ENCODE data around the gene KCNJ12. TPM values are rescaled to one million over a fixed set of nuclear protein-coding genes. Genes with fewer than 3 reads are reported as not detected.

Gene KCNJ12
- total RNA-seq, 1 experiment from 2014 or later: not detected

DNA sequence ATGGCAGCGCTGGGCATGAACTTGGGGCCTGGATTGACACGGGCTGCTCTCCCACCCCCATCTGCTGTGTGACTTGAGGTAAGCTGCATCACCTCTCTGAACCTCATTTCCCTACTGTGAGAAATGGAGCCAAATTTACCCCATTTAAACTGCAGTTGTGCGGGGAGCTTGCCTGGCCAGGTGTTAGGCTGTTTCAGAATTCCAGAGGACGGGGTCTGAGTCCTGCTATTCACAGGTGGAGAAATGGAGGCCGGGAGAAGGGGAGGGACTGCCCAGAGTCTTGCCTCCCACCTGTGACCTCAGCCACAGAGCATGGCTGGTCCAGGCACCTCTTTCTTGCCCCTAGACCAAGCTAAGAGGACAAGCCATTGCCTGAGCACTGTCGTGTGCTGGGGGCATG lies 12.8 kb downstream of the KCNJ12 start:
- H3K9me3 Mint-ChIP-seq (ENCODE audit: unreplicated experiment): no peaks in the 10 kb centered on the region
- H3K27me3 Mint-ChIP-seq (ENCODE audit: insufficient read depth, unreplicated experiment): peaks cover 18% of the 10 kb centered on the region
- intact Hi-C loops (cut with micrococcal nuclease): no loop called here
- no peaks in the 10 kb centered on the region for H3K4me1 Mint-ChIP-seq (ENCODE audit: insufficient read depth, unreplicated experiment)
- CTCF ChIA-PET: no interaction called here
- POLR2A ChIA-PET: no interaction called here
- peaks cover 6% of the 10 kb centered on the region for H3K36me3 Mint-ChIP-seq (ENCODE audit: insufficient read depth, unreplicated experiment)
- H3K4me3 Mint-ChIP-seq (ENCODE audit: unreplicated experiment): no peak overlapping the region
- no TSS peak for BruUV-seq (replicated peaks)
- no peak for DNase-seq (ENCODE audit: unreplicated experiment)
- TF ChIP-seq, protein P1, sequence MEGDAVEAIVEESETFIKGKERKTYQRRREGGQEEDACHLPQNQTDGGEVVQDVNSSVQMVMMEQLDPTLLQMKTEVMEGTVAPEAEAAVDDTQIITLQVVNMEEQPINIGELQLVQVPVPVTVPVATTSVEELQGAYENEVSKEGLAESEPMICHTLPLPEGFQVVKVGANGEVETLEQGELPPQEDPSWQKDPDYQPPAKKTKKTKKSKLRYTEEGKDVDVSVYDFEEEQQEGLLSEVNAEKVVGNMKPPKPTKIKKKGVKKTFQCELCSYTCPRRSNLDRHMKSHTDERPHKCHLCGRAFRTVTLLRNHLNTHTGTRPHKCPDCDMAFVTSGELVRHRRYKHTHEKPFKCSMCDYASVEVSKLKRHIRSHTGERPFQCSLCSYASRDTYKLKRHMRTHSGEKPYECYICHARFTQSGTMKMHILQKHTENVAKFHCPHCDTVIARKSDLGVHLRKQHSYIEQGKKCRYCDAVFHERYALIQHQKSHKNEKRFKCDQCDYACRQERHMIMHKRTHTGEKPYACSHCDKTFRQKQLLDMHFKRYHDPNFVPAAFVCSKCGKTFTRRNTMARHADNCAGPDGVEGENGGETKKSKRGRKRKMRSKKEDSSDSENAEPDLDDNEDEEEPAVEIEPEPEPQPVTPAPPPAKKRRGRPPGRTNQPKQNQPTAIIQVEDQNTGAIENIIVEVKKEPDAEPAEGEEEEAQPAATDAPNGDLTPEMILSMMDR (IDR thresholded peaks at IDR 0.05; ENCODE audit: unreplicated experiment): no peak
- no peak overlapping the region for H3K27ac Mint-ChIP-seq (ENCODE audit: low read depth, unreplicated experiment)

DNA sequence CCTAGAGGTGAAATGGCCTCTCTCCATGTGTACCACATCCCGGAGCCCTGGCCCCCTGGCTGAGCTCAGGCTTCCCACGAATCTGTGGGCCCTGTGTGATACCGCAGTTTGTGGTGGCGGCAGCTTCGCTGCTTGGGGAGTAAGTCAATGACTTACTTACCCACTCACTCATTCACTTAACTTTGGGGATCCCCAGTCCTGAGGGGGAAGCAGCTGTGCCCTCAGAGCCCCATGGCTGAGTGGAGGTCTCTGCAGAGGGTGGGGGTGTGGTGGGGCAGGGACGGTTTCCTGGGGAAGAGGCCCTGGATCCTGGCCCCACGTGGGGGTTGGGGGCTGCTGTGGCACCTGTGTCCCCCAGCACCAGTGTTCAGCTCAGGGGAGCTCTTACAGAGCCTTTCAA lies 13.2 kb downstream of the KCNJ12 start:
- intact Hi-C loops (cut with micrococcal nuclease): no loop called here
- Mint-ChIP-seq H3K36me3 (ENCODE audit: insufficient read depth, unreplicated experiment) (peaks cover 6% of the 10 kb centered on the region), H3K4me3 (ENCODE audit: unreplicated experiment) (no peak overlapping the region), H3K27me3 (ENCODE audit: insufficient read depth, unreplicated experiment) (peaks cover 18% of the 10 kb centered on the region), H3K27ac (ENCODE audit: low read depth, unreplicated experiment) (no peak overlapping the region), H3K9me3 (ENCODE audit: unreplicated experiment) (no peaks in the 10 kb centered on the region), H3K4me1 (ENCODE audit: insufficient read depth, unreplicated experiment) (no peaks in the 10 kb centered on the region)
- no TSS peak for BruUV-seq (replicated peaks)
- POLR2A ChIA-PET: interaction anchor here (0.6 kb wide), 1 partner anchor 300 kb away, joined by 3 read pairs; no protein-coding TSS in a partner anchor
- DNase-seq (ENCODE audit: unreplicated experiment): no peak
- TF ChIP-seq, protein P1 (IDR thresholded peaks at IDR 0.05; ENCODE audit: unreplicated experiment): no peak
- CTCF ChIA-PET: interaction anchor here (0.7 to 1.1 kb wide), 3 partner anchors 67 to 270 kb away, joined by 3 to 4 read pairs (median 3); no protein-coding TSS in a partner anchor

DNA sequence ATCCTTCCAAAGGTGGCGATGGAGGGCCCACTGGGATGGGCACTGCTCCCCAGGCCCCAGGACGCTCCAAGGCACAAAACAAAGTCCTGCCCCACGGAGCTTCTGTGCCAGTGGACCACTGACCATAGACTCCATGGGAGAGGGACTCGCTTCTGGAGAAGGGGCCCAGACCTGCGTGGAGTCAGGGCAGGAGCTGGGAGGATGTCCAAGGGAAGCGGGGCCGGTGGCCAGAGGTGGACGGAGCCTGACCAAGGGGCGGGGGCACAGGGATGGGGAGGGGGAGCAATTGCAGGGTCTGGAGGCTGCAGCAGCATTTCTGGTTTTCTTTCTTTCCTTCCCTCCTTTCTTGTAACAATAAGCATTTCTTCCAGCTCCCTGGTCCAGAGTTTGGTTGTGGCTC lies 14.1 kb downstream of the KCNJ12 start:
- H3K4me1 Mint-ChIP-seq (ENCODE audit: insufficient read depth, unreplicated experiment): no peaks in the 10 kb centered on the region
- CTCF ChIA-PET: interaction anchor here (1.1 kb wide), 1 partner anchor 270 kb away, joined by 3 read pairs; no protein-coding TSS in a partner anchor
- no peaks in the 10 kb centered on the region for H3K9me3 Mint-ChIP-seq (ENCODE audit: unreplicated experiment)
- TF ChIP-seq, protein P1 (IDR thresholded peaks at IDR 0.05; ENCODE audit: unreplicated experiment): no peak
- no peak overlapping the region for H3K4me3 Mint-ChIP-seq (ENCODE audit: unreplicated experiment)
- H3K27me3 Mint-ChIP-seq (ENCODE audit: insufficient read depth, unreplicated experiment): peaks cover 18% of the 10 kb centered on the region
- DNase-seq (ENCODE audit: unreplicated experiment): no peak
- BruUV-seq (replicated peaks): no TSS peak
- intact Hi-C loops (cut with micrococcal nuclease): no loop called here
- H3K27ac Mint-ChIP-seq (ENCODE audit: low read depth, unreplicated experiment): no peak overlapping the region
- peaks cover 6% of the 10 kb centered on the region for H3K36me3 Mint-ChIP-seq (ENCODE audit: insufficient read depth, unreplicated experiment)
- POLR2A ChIA-PET: interaction anchor here (0.7 kb wide), 1 partner anchor 58 kb away, joined by 3 read pairs; no protein-coding TSS in a partner anchor

DNA sequence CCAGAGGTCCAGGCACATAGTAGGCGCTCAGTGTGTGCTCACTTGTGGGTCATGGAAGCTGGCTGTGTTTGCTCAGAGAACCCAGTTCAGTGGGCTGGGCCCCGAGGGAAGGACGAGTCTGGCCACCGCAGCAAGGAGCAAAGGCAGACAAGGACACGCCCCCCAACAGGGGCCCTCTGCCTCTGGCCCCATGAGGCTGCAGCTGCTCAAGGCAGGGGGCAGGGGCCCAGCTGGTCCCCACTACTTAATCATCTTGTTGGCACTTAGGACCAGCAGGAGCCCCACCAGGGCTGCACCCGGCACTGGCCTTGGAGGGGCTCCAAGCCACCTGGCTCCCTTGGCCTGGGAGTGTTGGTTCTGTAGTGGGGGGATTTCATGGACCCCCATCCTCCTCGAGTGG lies 16.1 kb downstream of the KCNJ12 start:
- no peaks in the 10 kb centered on the region for H3K9me3 Mint-ChIP-seq (ENCODE audit: unreplicated experiment)

More for the DNA sequence above, 16.1 kb downstream of the KCNJ12 start:
- BruUV-seq (replicated peaks): no TSS peak
- ChIA-PET POLR2A (no interaction called here), CTCF (no interaction called here)
- intact Hi-C loops (cut with micrococcal nuclease): no loop called here
- Mint-ChIP-seq H3K27me3 (ENCODE audit: insufficient read depth, unreplicated experiment) (peaks cover 18% of the 10 kb centered on the region), H3K4me1 (ENCODE audit: insufficient read depth, unreplicated experiment) (no peaks in the 10 kb centered on the region), H3K36me3 (ENCODE audit: insufficient read depth, unreplicated experiment) (peaks cover 6% of the 10 kb centered on the region), H3K4me3 (ENCODE audit: unreplicated experiment) (no peak overlapping the region), H3K27ac (ENCODE audit: low read depth, unreplicated experiment) (no peak overlapping the region)
- TF ChIP-seq, protein P1 (IDR thresholded peaks at IDR 0.05; ENCODE audit: unreplicated experiment): no peak
- DNase-seq (ENCODE audit: unreplicated experiment): no peak

Measured in MCF 10A (cell line).